SK-N-SH (cell line): ENCODE measurements around the gene GUCD1. TPM values are rescaled to one million over a fixed set of nuclear protein-coding genes. Genes with fewer than 3 reads are reported as not detected.

Source experiments
- polyA plus RNA-seq, 3 experiments: library from polyadenylated mRNA; depleted of rRNA; stranded (reverse); fragments of >200 nt; gene quantifications; 2 replicates each; pipeline ENCODE4 v1.2.3, GENCODE V29; 2012

The GUCD1 gene
- polyA plus RNA-seq, 1 of the 3 experiments (the other 2 are of a cell fraction), result 71.0 TPM

Other genes with a start within 250 kb of the GUCD1 start
- 9.3 and 12.0 TPM in 2 replicates for gene ADORA2A, start 127.5 kb downstream of the GUCD1 start, polyA plus RNA-seq (2012; rRNA removed)
- 0.30 and 0.49 TPM in 2 replicates for gene UPB1, start 59.8 kb downstream of the GUCD1 start, polyA plus RNA-seq (2012; rRNA removed)
- gene SNRPD3, start 861 bp upstream of the GUCD1 start, polyA plus RNA-seq (2012; rRNA removed), result 177 and 212 TPM in 2 replicates
- 11.0 and 12.3 TPM in 2 replicates for gene LRRC75B, start 37.9 kb upstream of the GUCD1 start, polyA plus RNA-seq (2012; rRNA removed)
- gene GGT1, start 48.1 kb upstream of the GUCD1 start, polyA plus RNA-seq (2012; rRNA removed), result 1.6 and 1.8 TPM in 2 replicates
- not detected in 2 replicates for gene PIWIL3, start 219.6 kb upstream of the GUCD1 start, polyA plus RNA-seq (2012; rRNA removed)